GM21786 (cell line): ENCODE data around the gene TMEM221.
A peak's percentile ranks its signal among the peaks of the same experiment; 100 is the strongest.

Source experiments
- ATAC-seq: cut with Tn5 transposase; IDR thresholded peaks from one replicate; pipeline ENCODE4 v1.9.1; 2021; ENCODE audit not compliant: unreplicated experiment

The TMEM221 gene

DNA sequence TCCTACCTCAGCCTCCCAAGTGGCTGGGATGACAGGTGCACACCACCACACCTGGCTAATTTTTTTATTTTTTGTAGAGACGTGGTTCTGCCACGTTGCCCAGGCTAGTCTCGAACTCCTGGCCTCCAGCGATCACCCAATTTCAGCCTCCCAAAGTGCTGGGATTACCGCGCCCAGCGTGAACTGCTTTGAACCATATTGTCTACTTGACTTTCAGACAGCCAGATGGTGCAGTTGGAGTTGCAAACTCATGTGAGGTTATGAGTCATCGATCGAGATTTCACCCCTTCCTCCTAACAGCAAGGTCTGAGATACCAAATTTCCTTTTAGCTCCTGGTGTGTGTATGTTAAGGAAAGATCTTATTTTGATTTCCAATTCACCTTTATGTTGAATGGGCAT lies 24.6 kb upstream of the TMEM221 start:
- ATAC-seq, result no peak

DNA sequence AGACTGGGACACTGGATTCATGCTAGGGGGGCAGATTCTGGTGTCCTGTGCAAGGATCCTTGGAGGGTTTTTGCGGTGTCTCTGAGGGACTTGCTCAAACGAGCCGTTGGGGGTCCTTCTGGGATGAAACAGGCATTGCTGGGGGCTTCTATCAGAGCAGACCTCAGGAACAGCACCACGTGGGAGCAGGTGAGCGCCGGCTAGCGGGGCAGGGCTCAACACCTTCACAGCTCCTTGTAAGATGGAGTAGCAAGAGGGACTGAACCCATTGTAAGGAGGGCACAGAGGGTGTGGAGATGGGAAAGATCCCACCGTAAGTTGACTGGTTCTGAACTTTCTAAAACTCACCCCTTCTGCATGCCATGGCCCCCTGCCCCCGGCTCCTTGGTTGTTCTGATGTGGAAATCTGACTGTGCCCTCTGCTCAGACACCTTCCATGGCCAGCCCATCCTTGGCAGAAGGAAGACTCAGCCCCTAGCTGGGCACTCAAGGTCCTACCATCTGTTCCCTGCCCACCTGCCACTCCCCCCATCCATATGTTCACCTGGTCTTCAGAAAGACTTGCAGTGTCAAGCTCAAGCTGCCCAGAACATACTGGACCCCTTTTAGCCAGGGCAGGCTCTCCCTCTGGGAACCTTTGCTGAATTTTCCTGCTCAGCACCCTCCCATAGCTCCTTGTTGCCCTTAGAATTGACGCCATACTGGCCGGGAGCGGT lies 23.1 kb upstream of the TMEM221 start:
- ATAC-seq, result no peak

DNA sequence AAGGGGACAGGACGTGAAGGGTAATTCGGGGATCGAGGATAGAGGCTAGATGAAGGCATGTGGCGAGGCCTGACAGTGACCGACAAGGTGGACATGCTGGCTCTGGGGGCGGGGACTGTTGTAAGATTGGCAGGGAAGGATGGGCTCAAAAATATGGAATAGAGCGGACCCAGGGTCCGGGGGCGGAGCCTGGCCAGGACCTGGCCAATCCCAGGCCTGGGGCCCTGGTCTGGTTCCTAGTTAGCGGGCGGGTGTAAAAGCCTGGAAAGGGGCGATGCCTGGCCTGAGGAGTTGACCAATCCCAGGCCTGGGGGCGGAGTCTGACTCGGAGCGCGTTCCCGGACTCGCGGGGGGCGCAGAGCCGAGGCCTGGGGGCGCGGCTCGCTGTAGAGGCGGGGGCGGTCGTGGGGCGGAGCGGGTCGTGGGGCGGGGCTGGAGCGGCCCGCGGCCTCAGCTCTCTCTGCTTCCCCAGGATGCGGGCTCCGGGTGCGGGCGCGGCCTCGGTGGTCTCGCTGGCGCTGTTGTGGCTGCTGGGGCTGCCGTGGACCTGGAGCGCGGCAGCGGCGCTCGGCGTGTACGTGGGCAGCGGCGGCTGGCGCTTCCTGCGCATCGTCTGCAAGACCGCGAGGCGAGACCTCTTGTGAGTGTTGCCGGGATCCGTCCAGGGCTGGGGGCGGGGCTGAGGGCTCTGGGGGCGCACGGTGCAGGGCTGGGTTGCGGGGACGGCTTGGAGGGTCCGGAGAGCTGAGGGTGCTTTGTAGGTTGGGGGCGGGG lies 21.8 kb upstream of the TMEM221 start, which contains the start of gene SLC27A1:
Gene SLC27A1 (plus strand): TSS at position 457 of the 774 bp plus-strand sequence. CDS start 17 bp downstream, at position 474.
- peak; percentile 67 for ATAC-seq

DNA sequence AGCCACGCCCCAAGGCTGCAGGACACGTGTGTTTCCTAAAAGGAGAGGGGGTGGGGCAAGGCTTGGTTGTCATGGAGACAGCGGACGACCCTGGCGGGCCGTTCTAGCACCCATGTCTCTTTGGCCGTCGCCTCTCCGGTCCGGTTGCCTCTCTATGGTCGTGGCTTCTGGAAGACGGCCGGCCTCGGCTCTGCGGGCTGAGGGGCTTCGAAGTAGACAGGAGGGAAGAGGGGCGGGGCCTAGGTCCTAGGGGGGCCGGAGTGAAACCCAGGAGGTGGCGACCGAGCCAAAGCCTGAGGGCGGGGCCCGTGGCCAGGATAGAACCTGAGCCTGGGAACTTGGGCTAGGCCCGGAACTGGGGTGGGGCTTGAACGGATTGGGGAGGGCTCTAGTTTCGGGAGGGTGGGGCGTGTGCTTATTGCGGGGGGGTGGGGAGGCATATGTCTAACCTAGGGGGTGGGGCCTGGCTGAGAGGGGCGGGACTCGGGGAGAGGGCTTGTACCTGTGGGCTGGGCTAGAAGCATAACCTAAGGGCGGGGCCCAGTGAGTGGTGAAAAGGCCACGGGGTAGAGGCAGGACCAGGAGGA lies 21.1 kb upstream of the TMEM221 start:
- ATAC-seq, result peak; percentile 56

DNA sequence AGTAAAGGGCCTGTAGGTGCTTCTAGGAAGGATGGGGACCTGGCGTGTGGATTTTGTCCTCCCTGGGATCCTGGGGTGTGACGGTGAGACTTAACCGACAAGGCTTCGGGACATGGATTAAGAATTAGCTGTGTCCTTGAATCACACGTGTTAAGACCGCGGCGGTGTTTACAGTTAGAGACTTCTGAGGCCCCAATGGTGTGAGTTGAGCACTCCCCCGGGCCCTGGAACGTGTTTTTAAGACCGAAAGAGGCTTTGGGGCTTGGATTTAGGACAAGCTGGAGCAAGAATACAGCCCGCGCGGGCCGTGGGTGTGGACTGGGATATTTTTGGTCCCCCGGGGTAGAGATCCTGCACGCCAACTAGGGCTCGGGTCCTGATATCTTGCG lies 20.6 kb upstream of the TMEM221 start:
- ATAC-seq, result no peak

DNA sequence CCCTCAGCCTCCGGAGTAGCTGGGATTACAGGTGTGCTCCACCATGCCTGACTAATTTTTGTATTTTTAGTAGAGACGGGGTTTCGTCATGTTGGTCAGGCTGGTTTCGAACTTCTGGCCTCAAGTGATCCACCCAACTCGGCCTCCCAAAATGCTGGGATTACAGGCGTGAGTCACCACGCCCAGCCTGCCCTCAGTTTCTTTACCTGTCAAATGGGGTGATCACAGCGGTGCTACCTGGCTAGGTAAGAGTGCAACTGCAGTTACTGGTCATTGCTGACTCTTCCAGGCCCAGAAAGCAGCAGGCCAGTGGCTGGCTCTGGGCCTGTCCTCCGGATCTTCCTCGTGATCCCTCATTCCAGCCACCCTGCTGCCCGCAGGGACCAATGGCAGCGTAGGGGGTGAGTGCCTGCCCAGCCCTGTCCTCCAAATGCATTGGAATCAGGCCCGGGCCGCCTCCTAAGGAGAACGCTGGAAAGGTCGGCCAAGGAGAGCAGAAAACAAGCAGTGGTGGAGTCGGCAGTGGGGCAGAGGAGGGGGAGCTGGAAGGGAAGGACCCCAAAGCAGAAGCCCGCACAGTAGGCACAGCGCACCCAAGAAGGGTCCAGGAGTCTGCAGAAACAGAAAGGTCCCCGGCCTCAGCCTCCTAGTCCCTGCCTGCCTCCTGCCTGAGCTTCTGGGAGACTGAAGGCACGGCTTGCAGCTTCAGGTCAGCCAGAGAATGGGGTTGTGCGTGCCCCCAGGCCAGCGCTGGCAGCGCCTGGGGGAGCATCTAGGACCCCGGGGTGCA lies 20.0 kb upstream of the TMEM221 start:
- ATAC-seq, result no peak

DNA sequence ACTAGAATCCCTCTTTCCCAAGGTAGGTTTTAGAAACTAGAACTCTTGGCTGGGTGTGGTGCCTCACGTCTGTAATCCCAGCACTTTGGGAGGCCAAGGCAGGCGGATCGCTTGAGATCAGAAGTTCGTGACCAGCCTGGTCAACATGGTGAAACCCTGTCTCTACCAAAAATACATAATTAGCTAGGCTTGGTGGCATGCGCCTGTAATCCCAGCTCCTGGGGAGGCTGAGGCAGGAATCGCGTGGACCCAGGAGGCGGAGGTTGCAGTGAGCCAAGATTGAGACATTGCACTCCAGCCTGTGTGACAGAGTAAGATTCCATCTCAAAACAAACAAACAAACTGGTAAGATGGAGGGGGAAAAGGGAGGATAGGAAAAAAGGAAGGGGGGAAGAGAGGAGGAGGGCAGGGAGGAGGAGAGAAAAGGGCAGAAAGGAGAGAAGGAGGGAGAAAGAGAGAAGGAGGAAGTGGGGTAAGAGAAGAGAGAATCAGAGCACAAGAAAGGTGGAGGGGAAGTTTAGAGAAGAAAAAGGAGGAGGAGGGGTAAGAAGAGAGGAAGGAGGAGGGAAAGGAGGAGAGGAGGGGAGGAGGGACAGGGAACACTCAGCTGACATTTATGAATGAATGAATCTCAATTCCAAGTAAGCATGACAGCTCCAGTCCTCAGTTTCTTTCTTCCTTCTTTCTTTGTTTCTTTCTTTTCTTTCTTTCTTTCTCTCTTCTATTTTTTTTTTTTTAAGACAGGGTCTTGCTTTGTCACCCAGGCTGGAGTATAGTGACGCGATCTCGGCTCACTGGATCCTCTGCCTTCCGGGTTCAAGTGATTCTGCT lies 19.2 kb upstream of the TMEM221 start:
- ATAC-seq, result no peak

DNA sequence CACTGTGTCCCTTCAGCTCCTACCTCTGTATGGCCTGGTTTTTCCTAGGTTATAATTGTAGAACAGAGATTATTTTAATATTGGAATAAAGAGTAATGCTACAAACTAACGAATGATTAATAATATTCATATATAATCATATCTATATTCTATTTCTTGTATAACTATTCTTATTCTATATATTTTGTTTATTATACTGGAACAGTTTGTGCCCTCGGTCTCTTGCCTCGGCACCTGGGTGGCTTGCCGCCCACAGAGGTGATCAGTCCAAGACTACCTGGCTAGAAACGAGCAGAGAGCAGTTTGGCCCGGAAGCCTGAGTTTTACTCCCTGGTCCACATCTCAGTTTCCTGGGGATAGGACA lies 18.0 kb upstream of the TMEM221 start:
- ATAC-seq, result no peak

DNA sequence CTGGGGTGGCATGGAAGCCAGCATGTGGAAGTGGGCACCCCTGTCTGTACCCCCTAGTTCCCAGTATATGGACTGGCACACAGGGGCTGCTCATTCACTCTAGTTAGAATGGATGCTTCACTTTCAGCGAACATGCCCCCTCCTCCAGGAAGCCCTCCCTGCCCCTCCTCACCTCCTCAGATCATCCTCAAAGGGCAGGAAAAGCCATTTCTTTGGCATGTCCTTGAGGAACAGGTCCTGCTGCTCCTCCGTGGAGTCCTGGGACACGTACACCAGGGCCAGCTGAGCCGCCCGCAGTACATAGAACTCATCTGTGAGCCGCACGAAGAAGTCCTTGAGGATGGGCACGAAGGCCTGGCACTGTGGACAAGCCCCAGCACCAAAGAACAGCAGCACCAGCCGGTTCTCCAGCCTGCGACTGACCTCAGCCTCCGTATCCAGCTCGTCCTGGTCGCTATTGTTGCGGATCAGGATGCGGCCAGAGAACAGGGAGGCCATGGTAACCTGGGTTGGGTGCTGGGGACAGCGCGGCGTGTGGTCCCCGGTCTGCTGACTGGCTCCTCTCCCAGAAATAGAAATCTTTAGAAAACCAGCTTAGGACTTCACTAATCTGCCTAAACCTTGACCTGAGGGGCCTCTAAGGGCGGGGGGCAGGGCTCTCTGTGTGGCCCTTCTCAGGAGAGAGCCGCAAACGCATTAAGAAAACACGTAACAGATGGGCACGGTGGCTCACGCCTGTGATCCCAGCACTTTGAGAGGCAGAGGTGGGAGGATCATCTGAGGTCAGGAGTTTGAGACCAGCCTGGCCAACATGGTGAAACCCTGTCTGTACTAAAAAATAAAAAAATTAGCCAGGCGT lies 12.1 kb upstream of the TMEM221 start, which contains the start of gene NXNL1:
Gene NXNL1 (minus strand): TSS at position 555 of the 859 bp plus-strand sequence. CDS start 57 bp downstream, at position 498.
- ATAC-seq, result no peak

DNA sequence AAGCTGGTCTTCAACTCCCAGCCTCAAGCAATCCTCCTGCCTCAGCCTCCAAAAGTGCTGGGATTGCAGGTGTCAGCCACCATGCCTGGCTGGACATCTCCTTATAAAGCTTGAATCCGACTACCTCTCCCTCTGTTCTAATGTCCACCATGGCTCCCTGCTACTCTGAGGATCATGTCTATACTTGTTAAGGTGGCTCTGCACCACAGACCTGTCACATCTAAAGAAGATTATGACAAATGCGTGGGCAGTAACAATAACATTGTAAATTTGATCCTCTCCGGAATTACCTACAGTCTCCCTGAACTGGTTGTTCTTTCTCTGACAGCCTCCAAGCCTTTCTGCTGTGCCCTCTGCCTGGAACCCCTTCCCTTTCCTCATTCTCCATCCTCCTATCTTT lies 10.5 kb upstream of the TMEM221 start:
- no peak for ATAC-seq

DNA sequence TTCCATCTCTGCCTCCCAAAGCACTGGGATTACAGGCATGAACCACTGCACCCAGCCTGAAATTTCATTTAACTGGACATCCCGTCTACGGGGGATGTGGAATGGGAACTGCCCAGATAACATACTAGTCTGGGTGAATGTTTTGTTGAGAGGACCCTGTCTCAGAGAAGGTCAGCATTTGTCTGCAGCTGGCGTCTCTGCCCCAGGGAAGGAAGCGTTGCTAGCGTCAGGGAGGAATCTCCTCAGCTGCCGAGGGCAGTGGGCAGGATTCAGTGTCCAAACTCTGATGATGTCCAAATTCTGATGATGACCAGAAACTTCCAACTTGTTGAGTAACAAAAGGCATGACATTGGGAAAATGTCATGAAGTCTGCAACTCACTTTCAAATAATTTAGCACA lies 9.1 kb upstream of the TMEM221 start:
- no peak for ATAC-seq

DNA sequence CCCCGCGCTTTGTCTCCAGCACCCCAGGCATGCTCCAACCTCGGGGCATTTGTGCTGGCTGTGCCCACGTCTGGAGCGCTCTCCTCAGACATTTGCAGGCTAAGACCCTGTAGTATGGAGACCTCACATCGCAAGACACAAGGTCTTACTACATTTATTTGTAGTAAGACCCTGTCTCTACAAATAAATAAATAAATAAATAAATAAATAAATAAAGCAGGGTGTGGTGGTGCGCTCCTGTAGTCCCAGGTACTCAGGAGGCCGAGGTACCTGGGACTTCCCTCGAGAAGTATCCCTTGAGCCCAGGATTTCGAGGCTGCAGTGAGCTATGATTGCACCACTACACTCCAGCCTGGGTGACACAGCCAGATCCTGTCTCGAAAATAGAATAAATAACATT lies 7.7 kb upstream of the TMEM221 start:
- ATAC-seq, result no peak

DNA sequence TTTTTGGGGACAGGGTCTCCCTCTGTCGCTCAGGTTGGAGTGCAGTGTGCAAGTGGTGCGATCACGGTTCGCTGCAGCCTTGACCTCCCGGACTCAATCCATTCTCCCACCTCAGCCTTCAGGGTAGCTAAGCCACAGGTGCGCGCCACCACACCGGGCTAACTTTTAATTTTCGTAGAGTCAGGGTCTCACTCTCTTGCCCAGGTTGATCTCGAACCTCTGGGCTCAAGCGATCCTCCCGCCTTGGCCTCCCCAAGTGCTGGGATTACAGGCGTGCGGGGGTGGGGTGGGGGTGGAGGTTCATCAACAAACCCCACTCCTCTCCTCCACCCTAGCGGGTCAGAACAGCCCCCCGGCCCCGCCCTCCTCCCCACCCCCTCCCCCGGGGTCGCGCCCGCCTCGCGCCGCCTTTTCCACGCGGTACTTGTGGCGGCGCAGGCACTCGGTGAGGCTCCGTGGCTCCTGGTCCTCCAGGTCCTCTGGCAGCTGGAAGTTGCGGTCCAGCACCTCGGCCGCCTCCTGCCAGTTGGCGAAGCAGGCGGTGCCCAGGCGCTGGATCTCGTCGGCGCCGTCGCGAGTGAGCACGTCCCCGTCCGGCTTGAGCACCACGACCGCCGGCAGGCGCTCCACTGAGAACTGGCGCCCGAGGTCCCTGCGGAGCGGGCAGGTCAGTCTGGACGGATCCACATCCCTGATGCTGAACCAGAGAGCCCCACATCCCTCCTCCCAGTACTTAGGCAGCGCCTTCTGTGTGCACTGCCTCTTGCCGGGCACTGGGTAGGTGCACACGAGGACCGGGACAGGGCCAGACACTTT lies 7.0 kb upstream of the TMEM221 start:
- ATAC-seq, result no peak

DNA sequence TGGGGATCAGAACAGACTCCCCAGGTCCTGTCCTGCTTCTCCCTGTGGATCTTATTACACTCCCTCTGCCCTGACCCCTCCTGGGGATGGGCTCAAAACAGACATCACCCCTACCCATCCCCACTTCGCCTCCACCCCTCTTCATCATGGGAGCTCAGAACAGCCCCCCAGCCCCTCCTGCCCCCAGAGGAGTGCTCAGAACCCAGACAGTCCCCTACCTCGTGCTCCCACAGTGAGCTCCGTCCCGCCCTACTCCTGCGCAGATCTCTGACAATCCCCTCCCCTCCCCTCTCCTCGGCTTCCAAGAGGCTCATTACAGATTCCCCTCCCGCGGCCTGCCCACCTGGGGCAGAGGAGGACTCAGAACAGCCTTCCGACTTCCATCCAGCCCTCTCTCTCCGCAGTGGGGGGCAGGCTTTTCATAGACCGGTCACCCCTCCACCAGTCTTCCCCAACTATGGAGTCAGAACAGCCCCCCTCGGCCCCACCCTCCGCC lies 6.2 kb upstream of the TMEM221 start:
- ATAC-seq, result no peak

DNA sequence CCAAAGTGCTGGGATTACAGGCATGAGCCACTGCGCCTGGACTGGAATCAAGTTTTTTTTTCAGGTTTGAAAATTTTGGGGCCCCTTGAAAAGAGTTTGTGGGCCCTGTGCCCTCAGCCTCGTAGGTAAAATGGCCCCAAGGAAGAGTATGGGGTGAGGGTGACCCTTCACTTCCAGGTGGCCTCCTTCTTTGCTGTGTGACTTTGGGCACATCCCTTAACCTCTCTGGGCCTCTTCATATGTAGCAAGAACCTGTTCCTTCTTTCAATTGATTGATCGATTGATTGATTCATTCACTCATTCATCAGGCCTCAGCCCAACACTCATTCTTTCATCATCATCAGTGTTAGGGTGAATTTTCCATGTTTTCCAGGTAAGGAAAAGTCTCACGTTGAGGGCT lies 3.4 kb upstream of the TMEM221 start:
- ATAC-seq, result no peak

DNA sequence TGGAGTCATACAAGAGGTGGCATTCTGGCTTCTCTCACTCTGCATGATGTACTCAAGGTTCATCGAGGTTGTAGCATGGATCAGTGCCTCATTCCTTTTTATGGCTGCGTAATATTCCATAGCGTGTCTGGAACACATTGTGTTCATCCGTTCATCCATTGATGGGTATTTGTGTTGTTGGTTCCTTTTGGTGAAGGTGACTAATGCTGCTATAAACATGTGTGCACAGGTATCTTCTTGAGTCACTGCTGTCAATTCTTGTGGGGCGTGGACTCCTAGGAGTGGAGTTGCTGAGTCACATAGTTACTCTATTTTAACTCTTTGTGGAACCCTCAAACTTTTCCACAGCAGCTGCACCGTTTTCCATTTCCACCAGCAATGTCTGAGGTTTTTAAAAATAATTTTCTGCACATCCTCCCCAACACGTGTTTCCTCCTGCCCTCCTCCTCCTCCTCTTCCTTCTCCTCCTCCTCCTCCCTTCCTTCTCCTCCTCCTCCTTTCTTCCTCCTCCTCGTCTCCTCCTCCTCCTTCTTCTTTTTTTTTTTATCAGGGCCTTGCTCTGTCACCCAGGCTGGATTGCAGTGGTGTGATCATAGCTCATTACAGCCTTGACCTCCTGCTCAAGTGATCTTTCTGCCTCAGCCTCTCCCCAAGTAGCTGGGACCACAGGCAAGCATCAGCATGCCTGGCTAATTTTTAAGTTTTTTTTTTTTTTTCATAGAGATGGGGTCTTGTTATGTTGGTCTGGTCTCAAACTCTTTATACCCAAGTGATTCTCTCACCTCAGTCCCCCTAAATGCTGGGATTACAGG lies 2.0 kb upstream of the TMEM221 start:
- ATAC-seq, result no peak

DNA sequence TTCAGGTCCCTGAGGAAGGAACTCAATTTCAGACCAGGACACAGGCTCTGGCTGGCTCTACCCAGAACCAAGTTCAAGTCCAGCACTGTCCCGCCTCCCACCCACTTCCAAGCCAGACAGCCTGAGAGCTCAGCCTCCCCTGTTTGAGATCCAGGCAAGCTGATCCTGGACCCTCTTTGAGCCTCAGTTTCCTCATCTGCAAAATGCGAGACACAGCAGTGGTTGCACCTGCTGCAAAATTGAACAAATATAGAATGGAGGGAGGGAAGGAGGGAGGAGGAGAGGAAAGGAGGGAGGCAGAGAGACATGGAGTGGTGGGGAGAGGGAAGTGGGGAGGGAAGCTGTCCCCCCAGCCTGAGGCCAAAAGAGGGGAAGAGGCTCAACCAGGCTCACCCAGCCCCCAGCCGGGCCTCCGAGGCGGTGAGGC lies 751 bp downstream of the TMEM221 start:
- no peak for ATAC-seq
